H1 (cell line): Measurements from ENCODE around the gene COL20A1.

ENCODE experiments used
- MAX ChIP-seq: IDR thresholded peaks from 2 replicates; pipeline ENCODE4 v1.6.1; 2012; ENCODE audit warnings: inconsistent platforms
- POLR2A ChIP-seq, 2 experiments: IDR thresholded peaks; 1 replicate in 1 of 2; 2 replicates in 1 of 2; pipeline ENCODE4 v1.6.1; 2011; ENCODE audit warnings: low read depth in 2 of 2, low read length in 2 of 2, mild to moderate bottlenecking in 2 of 2; ENCODE audit errors: control extremely low read depth in 1 of 2

GRCh38 chr20:63357921-63358905 lies 65.2 kb downstream of the COL20A1 start:
- TF ChIP-seq MAX, result no peak
- TF ChIP-seq POLR2A (IDR thresholded peaks at IDR 0.05; ENCODE audit: control extremely low read depth in 1 of 2, low read depth in 2 of 2, low read length in 2 of 2), result no peak
